Measurements from ENCODE around the gene ZNF80. TPM values are rescaled to one million over a fixed set of nuclear protein-coding genes. Genes with fewer than 3 reads are reported as not detected.
"Not testable (repeated sequence)": the region's sequence is repeated elsewhere in the genome, so short reads cannot be mapped to it uniquely, and the experiment has no call there.

Gene ZNF80
- not detected for total RNA-seq
- long read RNA-seq = 0 reads

DNA sequence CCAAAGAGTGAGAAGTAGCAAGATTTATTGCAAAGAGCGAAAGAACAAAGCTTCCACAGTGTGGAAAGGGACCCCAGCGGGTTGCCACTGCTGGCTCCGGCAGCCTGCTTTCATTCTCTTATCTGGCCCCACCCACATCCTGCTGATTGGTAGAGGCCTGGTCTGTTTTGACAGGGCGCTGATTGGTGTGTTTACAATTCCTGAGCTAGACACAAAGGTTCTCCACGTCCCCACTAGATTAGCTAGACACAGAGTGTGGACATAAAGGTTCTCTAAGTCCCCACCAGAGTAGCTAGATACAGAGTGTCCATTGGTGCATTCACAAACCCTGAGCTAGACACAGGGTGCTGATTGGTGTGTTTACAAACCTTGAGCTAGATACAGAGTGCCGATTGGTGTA is at the start of gene ZNF80:
Gene ZNF80, minus strand, starts transcription at position 101 of the 400 bp plus-strand sequence. CDS start 504 bp downstream, outside the sequence.
- not testable (repeated sequence) for DNase-seq (ENCODE audit: low spot score)

DNA sequence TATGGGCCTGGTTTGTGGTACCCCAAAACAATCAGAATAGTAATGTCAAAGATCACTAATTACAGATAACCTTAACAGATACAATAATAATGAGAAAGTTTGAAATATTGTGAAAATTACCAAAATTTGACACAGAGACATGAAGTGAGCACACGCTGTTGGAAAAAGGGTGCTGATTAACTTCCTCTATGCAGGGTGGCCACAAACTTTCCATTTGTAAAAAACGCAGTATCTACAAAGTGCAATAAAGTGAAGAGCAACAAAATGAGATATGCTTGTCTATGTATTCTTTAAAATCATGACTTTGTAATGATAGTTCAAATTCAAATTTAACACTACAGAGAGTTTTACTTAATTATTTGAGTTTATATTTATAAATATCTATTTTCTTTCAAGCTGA is 48.9 kb upstream of the ZNF80 start:
- no peak for DNase-seq (ENCODE audit: low spot score)

DNA sequence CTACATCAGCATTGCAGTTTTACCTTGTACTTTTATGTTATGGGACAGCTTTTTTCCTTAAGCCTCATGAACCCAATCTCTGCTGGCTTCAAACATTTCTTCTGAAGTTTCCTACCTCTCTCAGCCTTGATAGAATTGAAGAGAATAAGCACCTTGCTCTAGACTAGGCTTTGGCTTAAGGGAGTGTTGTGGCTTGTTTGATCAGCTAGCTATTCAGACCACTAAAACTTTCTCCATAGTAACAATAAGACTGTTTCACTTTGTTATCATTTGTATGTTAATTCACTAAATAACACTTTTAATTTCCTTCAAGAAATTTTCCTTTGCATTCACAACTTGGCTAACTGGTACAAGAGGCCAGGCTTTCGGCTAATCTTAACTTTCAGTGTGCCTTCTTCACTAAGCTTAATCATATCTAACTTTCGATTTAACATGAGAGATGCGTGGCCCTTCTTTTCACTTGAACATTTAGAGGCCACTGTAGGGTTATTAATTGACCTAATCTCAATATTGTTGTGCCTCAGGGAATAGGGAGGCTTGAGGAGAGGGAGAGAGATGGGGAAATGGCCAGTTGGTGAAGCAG is 48.4 kb upstream of the ZNF80 start:
- no peak for DNase-seq (ENCODE audit: low spot score)

DNA sequence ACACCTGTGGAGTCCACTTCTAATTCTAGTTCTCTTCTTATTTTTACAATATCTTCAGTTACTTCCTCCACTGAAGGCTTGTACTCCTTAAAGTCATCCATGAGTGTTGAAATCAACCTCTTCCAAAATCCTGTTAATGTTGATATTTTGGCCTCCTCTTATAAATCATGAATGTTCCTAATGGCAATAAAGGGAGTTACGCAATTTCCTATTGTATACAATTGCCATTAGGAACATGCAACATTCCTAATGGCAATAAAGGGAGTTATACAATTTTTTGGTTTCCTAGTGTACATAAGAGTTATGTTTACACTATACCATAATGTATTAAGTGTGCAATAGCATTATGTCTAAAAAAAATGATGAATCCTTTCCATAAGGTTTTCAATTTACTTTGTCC is 47.3 kb upstream of the ZNF80 start:
- DNase-seq (ENCODE audit: low spot score) = no peak

DNA sequence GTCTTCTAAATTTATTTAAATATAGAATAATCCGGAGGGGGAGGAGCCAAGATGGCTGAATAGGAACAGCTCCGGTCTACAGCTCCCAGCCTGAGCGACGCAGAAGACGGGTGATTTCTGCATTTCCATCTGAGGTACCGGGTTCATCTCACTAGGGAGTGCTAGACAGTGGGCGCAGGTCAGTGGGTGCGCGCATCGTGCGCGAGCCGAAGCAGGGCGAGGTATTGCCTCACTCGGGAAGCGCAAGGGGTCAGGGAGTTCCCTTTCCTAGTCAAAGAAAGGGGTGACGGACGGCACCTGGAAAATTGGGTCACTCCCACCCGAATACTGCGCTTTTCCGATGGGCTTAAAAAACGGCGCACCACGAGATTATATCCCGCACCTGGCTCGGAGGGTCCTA is 39.5 kb upstream of the ZNF80 start:
- DNase-seq (ENCODE audit: low spot score) = not testable (repeated sequence)

DNA sequence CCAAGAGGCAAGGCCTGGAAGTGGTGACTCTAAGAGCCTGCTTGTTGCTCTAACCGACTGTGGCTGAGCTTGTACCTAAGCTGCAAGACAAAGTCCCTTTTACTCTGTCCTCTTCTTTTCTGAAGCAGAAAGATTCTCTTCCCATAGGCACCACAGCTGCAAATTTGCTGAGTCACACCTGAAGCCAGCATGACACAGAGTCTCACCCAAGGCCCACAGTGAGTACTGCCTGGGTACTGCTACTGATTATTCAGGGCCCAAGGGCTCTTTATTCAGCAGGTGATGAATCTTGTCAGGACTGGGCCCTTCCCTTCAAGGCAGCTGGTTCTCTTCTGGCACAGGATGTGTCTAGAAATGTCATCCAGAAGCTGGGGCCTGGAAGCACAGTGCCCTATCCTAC is 37.6 kb upstream of the ZNF80 start:
- DNase-seq (ENCODE audit: low spot score) = no peak

DNA sequence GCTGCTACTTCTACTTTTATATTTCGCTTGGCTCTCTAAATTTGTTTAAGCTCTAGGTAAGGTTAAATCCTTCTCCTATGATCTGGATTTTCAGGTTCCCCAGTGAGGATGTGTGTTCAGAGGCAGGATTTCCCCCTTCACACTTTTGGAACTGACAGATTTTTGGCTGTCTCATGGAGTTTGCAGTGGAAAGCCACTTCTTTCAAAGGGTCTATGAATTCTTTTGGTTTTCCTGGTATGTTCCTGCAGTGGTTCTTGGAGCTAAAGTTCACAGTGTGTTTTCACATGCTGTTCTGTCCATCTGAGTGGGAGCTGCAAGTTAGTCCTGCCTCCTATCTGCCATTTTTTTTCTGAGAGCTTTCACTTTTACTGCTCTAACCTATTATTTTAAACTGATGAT is 34.9 kb upstream of the ZNF80 start:
- no peak for DNase-seq (ENCODE audit: low spot score)

DNA sequence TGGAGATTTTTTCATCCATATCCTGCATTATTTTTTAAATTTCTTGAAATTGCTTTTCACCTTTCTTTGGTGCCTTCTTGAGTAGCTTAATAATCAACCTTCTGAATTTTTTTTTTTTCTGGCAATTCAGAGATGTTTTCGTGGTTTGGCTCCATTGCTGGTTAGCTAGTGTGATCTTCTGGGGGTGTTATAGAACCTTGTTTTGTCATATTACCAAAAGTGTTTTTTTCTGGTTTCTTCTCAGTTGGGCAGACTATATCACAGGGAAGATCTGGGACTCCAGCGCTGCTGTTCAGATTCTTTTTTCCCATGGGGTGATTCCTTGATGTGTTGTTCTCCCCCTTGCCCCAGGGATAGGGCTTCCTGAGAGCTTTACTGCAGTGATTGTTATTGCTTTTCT is 32.6 kb upstream of the ZNF80 start:
- DNase-seq (ENCODE audit: low spot score) = no peak

DNA sequence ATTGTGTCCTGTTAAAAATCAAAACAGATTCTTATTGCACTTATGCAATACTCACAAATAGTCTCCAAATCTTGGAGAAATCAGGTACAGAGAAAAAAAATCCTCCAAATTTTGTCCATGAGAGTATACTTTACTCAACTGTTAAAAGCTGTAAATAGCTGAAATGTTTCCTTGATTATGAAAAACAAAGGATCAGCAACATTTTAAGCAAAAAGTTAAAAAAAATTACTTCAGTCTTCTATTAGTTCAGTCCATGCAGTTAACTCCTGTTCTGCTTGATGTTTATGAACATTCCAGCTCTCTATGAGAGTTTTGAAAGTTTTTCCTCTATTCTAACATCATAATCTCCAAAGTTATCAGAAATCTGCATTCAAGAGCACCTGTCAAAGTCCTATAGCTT is 22.8 kb upstream of the ZNF80 start:
- no peak for DNase-seq (ENCODE audit: low spot score)

DNA sequence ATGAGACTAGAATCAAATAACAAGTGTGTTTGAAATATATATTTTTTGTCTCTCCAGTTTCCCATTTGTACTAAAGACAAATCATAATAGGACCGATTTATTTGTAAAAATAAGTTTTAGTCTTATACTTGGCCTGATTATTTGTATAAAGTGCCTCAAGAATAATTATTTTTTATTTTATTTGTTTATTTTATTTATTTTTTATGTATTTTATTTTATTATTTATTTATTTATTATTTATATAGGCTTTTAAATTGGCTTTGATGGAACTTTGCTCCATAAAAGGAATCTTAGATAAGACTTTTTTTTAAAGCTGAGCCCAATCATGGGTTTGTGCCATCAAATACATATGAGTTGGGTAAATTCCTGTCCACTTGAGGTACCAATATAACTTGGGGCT is 22.2 kb upstream of the ZNF80 start:
- DNase-seq (ENCODE audit: low spot score) = no peak

DNA sequence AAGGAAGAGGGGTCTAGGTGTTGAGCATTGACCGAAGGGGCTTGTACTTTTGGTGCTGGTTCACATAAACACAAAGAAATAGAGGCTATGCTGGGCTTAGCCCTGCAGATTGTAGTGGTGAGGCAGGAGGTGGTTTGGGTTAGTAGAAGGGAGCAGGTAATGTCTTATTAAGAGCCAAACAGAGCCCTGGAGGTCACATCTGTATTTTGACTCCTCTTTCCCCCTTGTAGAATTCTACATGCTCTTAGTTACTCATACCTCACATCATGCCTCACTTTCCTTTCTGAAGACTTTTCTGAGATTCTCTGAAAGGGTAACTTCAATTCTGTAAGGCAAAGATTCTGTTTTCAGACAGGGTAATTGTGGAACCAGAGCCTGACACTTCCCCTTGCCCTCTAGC is 16.1 kb upstream of the ZNF80 start:
- DNase-seq (ENCODE audit: low spot score) = no peak

DNA sequence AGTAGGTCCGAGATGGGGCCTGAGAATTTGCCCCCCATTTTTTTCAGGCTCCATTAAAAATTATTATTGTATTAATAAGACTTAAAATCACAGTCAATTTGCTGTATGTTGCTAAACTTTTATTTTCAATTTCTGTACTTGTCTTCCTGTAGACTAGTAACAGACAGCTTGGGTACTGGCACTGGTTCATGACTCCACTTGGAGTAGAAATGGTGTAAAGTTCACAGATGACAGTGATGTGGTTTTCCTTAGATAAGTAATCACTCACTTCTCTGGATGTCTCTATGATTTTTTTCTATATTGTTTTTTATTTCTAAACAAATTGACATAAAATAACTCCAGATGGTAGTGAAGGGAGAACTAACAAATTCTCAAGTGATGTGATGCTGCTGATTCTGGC is 15.6 kb upstream of the ZNF80 start:
- DNase-seq (ENCODE audit: low spot score) = no peak

DNA sequence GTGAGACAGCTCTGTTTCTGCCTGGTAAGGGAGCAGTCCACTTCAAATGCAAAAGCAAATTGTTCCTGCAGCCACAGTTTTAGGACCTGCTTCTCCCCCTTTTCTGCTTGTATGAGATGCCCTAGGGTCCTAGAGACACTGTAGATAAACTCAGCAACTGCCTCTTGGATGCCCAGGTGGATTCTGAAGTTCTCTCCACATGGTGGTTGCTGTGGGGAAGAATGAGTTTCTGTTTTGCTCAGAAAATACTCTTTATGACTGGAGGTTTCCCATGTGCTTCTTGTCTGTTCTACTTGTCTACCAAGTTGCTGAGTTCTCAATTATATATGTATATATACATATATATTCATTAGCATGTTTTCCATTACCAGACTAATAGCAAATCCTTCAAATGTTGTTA is 5.6 kb upstream of the ZNF80 start:
- DNase-seq (ENCODE audit: low spot score) = no peak

DNA sequence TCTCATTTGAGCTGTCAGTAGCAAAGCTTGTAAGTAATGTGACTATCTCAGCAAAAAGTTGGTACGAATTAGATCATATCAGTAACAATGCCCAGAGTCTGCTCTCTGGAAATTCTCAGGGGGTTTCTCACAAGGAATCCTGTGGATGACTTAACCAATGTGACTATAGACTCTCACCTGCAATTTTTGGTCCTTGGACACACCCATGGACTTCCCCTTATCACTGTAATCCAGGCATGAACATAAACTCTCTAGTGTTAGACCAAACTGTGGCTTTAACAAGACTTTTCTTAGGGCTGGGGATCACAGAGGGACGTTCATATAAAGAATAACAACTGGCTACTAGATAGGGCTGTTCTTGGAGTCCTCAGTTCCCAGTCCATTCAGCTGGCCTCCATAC is 3.9 kb upstream of the ZNF80 start:
- no peak for DNase-seq (ENCODE audit: low spot score)

DNA sequence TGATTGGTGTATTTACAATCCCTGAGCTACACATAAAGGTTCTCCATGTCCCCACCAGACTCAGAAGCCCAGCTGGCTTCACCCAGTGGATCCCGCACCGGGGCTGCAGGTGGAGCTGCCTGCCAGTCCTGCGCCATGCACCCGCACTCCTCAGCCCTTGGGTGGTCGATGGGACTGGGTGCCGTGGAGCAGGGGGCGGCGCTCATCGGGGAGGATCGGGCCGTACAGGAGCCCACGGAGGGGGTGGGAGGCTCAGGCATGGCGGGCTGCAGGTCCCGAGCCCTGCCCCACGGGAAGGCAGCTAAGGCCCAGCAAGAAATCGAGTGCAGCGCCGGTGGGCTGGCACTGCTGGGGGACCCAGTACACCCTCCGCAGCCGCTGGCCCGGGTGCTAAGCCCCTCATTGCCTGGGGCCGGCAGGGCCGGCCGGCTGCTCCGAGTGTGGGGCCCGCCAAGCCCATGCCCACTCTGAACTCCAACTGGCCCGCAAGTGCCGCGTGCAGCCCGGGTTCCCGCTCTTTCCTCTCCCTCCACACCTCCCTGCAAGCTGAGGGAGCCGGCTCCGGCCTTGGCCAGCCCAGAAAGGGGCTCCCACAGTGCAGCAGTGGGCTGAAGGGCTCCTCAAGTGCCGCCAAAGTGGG is 888 bp upstream of the ZNF80 start:
- not testable (repeated sequence) for DNase-seq (ENCODE audit: low spot score)

DNA sequence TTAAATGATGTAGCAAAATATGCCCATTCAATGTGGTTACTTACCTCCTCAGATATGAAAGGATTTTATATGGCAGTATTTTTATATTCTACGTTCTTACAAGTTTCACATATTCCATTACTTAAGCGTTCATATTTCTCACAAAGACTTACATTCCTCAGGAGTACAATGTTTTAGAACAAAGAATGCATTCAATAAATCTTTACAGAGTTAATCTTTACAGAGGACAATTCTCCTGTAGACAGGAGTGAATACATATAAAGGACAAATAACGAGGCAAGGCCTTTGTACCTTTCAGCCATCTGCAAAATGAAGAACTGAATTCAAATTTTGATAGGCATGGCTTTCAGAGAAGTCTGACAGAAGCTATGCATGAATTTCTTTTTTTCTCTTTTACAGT is 1.9 kb downstream of the ZNF80 start:
- no peak for DNase-seq (ENCODE audit: low spot score)

DNA sequence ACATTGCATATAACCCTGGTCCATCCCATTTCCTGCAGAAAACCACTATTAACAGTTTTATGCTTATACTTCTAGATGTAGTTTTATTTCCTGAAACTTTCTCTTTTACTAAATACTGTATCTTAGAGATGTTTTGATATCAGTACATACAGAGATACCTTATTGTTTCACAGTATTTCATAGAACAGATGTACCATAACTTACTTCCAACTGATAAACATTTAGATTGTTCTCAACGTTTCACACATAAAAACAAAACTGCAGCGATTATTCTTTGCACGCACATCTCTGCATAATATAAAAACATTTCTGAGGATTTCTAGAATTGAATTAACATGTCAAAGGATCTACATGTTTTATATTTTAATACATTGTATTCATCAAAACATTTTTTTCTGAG is 2.6 kb downstream of the ZNF80 start:
- DNase-seq (ENCODE audit: low spot score) = no peak

DNA sequence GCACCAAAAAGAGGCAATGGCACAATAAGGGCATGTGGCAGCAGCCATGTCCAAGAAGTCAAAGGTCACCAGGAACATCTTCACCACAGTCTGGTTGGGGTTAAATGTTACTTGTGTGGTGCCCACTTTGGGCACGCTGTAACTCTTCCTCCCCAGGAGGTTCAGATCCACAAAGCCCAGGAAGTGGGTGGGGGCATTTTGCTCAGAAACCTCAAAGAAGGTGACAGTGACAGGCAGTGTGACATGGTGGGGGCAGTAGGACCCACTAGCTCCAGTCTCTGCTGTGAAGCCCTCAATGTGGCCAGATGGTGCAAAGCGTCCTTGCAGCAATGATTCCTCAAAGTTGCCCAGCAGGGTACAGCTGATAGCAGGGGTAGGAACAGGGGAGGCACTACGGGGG is 5.8 kb downstream of the ZNF80 start:
- DNase-seq (ENCODE audit: low spot score) = no peak

DNA sequence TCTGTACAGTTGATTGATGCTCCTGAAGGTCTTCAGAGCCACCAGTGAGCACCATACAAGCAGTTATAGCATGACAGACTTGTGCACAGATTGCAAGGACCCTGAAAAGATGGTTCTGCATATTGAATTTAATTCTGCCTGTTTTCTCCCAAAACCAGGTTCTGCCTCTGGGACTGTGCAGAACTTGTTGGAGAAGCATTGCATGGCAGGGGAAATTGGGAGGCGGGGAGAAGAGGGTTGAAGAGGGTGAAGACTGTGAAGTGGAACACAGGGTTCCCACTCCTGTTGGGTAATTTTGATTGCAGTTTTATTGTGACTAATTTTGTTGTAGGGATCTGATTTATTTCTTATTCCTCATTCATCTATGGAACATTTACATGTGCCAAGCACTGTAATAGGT is 10.3 kb downstream of the ZNF80 start:
- DNase-seq (ENCODE audit: low spot score) = no peak

DNA sequence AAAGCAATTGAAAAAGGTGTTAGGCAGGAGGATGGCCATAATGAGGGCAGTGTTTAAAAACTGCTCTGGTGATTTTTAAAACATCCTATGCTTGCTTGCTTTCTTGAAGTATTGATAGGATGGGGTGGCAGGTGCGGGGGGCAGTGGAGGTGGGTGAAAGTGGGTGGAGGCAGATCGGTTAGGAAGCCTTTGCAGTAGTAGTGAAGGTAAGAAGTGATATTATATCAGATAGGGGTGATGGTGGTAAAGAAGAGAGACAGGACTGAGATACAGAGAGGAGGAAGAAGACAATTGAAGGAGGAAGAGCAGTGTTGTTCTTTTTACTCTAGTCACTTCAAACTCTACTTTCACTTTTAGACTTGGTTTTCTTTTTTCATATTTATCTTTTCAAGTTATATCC is 11.1 kb downstream of the ZNF80 start:
- DNase-seq (ENCODE audit: low spot score) = no peak

DNA sequence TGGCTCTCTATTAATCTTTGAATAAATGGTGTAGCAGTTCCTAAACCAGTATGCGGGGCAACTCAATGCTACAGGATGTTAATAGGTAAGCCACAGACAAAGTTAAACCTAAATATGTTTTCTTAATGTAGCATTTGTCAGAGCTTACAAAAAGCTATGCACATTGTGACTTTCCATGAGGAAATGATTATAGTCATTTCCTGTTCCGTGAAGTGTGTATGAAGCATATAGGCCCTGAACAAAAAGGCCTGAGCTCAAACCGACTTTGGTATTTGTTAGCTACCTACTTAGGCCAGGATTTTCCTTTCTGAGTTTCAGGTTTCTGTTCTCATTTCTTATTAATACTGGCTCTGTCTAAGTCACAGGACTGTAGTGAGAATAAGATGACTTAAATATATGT is 14.2 kb downstream of the ZNF80 start:
- DNase-seq (ENCODE audit: low spot score) = no peak

DNA sequence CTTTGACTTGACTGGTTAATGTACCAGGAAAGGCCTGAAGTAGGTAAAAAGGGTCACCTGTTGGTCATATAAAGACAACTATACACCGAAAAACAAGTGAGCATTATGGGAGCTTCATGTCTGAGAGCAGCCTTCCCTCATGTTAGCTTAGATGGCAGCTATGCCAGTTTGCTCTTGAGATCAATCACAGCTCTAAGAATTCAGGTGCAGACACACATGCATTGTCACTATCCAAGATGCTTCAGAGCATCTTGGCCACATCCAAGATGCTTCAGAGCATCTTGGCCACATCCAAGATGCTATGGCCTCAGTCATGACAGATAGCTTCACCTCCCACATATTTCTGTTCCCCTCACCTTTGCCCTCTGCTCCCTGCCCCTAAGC is 15.5 kb downstream of the ZNF80 start:
- DNase-seq (ENCODE audit: low spot score) = no peak

DNA sequence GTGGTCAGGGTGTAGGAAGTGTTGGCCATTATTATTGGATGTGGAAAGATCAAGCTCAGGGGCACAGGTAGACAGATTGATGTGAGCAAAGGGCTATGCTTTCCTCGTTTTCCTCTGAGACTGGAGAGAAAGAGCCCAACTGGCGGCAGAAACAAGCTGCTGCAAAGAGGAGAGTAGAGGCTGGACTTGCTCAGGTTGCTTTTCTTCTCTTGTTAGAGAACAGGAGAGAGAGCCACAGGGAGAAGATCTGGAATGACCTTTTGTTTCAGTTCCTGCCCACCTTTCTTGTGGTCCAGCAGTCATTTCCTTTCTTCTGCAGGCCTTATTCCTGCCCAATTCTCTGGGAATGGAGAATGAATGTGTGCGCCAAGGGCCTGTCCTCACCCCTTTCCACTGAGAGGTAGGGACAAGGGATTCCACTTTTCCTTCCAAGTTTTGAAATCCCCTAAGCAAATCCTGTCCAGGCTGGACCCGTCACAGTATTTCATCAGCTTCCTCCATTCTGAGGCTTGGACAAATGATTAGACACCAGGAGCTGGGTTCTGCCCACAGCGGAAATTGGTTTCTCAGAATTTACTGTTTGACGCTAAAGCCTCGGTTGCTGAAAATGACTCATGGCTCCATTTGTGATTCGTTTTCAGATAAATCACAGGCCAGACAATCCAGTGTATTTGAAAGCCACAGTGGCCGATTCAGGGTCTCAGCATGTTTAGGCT is 16.1 kb downstream of the ZNF80 start:
- no peak for DNase-seq (ENCODE audit: low spot score)

Measured in mesenteric fat pad (tissue), 1 donor.